Activated T-cell treated with anti-CD3 and anti-CD28 coated beads, Interleukin-2, amount 50 U/mL, for 4 hours (primary cell): ENCODE measurements around the gene IDI2. TPM values are rescaled to one million over a fixed set of nuclear protein-coding genes. Genes with fewer than 3 reads are reported as not detected.

ENCODE experiments used
- ATAC-seq, 2 donors: fragments of 200-7000 bp; cut with Tn5 transposase; one replicate each; pipeline ENCODE4 v1.10.0; 2021
- DNase-seq: peaks from one replicate; pipeline ENCODE4 v3.0.0-alpha.2; 2020
- H3K27me3 Mint-ChIP-seq: one replicate; pipeline ENCODE4 v1.8.0; 2021; ENCODE audit warnings: low read depth, mixed read lengths
- H3K36me3 Mint-ChIP-seq: one replicate; pipeline ENCODE4 v1.8.0; 2022; ENCODE audit warnings: mixed read lengths; ENCODE audit not compliant: insufficient read depth
- H3K4me1 Mint-ChIP-seq: one replicate; pipeline ENCODE4 v1.8.0; 2021; ENCODE audit warnings: low read depth, mixed read lengths
- H3K4me3 Mint-ChIP-seq: one replicate; pipeline ENCODE4 v1.8.0; 2021; ENCODE audit warnings: mild to moderate bottlenecking, moderate library complexity, mixed read lengths
- H3K9me3 Mint-ChIP-seq: one replicate; pipeline ENCODE4 v1.8.0; 2021; ENCODE audit warnings: mixed read lengths
- total RNA-seq, 3 donors: library from RNA; stranded (reverse); gene quantifications; one replicate each; pipeline ENCODE4 v1.2.1, GENCODE V29; 2021

Gene IDI2
- total RNA-seq, 3 donors from 2014 or later = not detected

GRCh38 chr10:987620-987869 lies 38.1 kb downstream of the IDI2 start:
- Mint-ChIP-seq H3K36me3 (peaks cover 20% of the 10 kb centered on the region), H3K27me3 (no peaks in the 10 kb centered on the region), H3K4me1 (peaks cover 38% of the 10 kb centered on the region), H3K4me3 (peak overlapping the region; percentile 97), H3K9me3 (no peaks in the 10 kb centered on the region)
- ATAC-seq (no peak), DNase-seq (no peak)

DNA sequence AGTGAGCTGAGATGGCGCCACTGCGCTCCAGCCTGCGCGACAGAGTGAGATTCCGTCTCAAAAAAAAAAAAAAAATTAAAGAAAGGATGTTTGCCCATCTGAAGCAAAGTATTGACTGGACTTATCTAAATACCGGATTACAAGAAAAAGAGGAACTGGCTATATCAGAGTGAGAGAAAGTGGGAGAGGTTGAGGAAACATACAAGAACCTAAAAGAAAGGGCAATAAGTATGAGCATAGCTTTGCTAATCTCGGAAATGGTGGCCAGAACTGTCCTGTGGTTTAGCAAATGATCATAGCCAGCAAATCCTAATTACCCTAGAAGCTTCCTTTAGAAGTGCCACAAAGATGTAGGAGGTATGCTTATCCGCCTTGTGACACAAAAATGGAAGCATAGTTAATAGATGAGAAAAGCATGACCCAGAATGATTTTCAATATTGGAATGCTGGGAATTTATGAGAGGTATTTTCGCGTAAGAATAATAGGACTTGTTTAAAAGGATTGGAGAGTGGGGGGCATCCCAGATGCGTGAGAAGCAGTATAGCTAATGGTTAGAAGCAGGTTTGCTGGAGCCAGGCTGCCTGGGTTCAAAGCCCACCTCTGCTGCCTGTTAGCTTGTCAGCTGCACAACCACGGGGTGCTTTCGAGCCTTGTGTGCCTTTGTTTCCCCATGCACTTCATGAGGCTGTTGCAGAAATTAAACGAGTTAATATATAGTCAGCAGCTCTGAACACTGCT lies 38.6 kb downstream of the IDI2 start:
- peaks cover 17% of the 10 kb centered on the region for H3K36me3 Mint-ChIP-seq
- H3K4me1 Mint-ChIP-seq = peaks cover 36% of the 10 kb centered on the region

GRCh38 chr10:986137-986825 lies 39.4 kb downstream of the IDI2 start:
- no peak for DNase-seq
- peaks cover 34% of the 10 kb centered on the region for H3K4me1 Mint-ChIP-seq
- peaks cover under 1% of the 10 kb centered on the region for H3K9me3 Mint-ChIP-seq
- no peak for ATAC-seq
- H3K4me3 Mint-ChIP-seq = peak overlapping the region; percentile 97
- no peaks in the 10 kb centered on the region for H3K27me3 Mint-ChIP-seq
- peaks cover 16% of the 10 kb centered on the region for H3K36me3 Mint-ChIP-seq

More for the DNA sequence above, 38.6 kb downstream of the IDI2 start:
- Mint-ChIP-seq H3K4me3 (peak overlapping the region; percentile 97), H3K9me3 (no peaks in the 10 kb centered on the region), H3K27me3 (no peaks in the 10 kb centered on the region)
- no peak for DNase-seq
- no peak for ATAC-seq

GRCh38 chr10:985361-985760 lies 40.3 kb downstream of the IDI2 start:
- Mint-ChIP-seq H3K9me3 (peaks cover 7% of the 10 kb centered on the region), H3K36me3 (peaks cover 12% of the 10 kb centered on the region), H3K4me1 (peaks cover 25% of the 10 kb centered on the region), H3K27me3 (no peaks in the 10 kb centered on the region), H3K4me3 (no peak overlapping the region)
- ATAC-seq (no peak), DNase-seq (no peak)

GRCh38 chr10:983971-984655 lies 41.5 kb downstream of the IDI2 start:
- no peak overlapping the region for H3K4me3 Mint-ChIP-seq
- peaks cover 13% of the 10 kb centered on the region for H3K4me1 Mint-ChIP-seq
- DNase-seq (no peak), ATAC-seq (no peak)
- H3K27me3 Mint-ChIP-seq = no peaks in the 10 kb centered on the region
- peaks cover 4% of the 10 kb centered on the region for H3K36me3 Mint-ChIP-seq
- H3K9me3 Mint-ChIP-seq = peaks cover 10% of the 10 kb centered on the region

DNA sequence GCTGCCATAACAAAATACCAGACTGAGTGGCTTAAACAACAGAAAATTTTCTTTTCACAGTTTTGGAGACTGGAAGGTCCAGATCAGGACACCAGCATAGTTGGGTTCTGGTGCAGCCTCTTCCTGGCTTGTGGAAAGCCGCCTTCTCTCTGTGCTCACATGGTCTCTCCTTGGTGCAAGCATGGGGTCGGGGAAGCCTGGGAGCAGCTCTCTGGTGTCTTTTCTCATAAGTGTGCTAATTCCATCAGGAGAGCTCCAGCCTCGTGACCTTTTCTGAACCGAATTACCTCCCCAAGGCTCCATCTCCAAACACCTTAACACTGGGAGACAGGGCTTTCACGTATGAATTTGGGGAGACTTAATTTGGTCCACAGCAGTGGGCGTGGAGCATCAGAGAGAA lies 42.3 kb downstream of the IDI2 start:
- H3K4me1 Mint-ChIP-seq = peaks cover 11% of the 10 kb centered on the region
- H3K27me3 Mint-ChIP-seq = no peaks in the 10 kb centered on the region
- DNase-seq (no peak), ATAC-seq (no peak)
- peaks cover 17% of the 10 kb centered on the region for H3K9me3 Mint-ChIP-seq
- H3K36me3 Mint-ChIP-seq = peaks cover 9% of the 10 kb centered on the region
- no peak overlapping the region for H3K4me3 Mint-ChIP-seq

- ATAC-seq (no peak), DNase-seq (no peak)
- Mint-ChIP-seq H3K36me3 (peaks cover 9% of the 10 kb centered on the region), H3K4me1 (no peaks in the 10 kb centered on the region), H3K4me3 (no peak overlapping the region), H3K9me3 (peaks cover 27% of the 10 kb centered on the region), H3K27me3 (no peaks in the 10 kb centered on the region)
Observed at GRCh38 chr10:980468-981093, 45.1 kb downstream of the IDI2 start.

DNA sequence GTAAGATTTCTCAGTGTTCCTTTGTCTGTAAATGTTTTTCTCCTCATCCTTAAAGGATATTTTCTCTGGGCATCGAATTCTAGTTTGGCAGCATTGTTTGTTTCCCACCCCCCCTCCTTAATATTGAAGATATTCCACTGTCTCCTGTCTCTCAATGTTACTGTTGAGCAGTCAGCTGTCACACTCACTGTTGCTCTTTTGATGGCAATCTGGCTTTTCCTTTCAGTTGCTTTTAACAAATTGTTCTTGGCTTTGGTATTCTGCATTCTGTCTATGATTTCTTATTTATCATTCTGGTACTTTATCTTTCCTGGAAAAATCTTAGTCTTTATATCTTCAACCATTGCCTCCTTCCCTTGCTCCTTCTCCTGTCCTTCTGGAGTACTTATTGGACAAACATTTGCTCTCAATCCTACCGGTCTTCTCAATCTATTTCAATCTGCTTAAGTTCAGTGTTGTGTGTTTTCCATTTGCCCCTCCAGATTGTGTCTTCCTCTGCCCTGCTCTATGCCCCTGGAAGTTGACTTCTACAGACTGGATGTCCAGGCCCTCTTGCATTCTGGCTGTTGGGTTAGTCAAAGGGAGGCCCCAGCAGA lies 46.7 kb downstream of the IDI2 start:
- Mint-ChIP-seq H3K9me3 (peaks cover 27% of the 10 kb centered on the region), H3K4me3 (no peak overlapping the region), H3K27me3 (no peaks in the 10 kb centered on the region), H3K36me3 (peaks cover 9% of the 10 kb centered on the region), H3K4me1 (no peaks in the 10 kb centered on the region)
- ATAC-seq (no peak), DNase-seq (no peak)

- Mint-ChIP-seq H3K36me3 (peaks cover 9% of the 10 kb centered on the region), H3K4me3 (no peak overlapping the region), H3K9me3 (peaks cover 27% of the 10 kb centered on the region), H3K4me1 (no peaks in the 10 kb centered on the region), H3K27me3 (peaks cover 2% of the 10 kb centered on the region)
- DNase-seq (no peak), ATAC-seq (no peak)
Observed at GRCh38 chr10:976316-976715, 49.3 kb downstream of the IDI2 start.

DNA sequence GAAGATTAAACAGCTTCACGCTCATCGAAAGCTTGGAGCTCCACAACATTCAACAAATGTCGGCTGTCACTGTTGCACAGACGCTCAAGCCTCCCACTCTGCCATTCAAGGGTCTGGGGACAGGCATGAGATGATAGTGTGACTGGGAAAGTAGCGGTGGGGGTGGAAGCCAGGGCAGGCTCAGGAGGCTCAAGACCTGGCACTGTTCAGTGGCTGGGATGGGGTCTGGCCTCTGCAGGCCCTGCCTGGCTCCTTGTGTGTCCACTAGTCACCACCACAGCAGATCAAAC lies 50.9 kb downstream of the IDI2 start:
- H3K36me3 Mint-ChIP-seq = peaks cover 5% of the 10 kb centered on the region
- peaks cover 20% of the 10 kb centered on the region for H3K9me3 Mint-ChIP-seq
- peaks cover 5% of the 10 kb centered on the region for H3K27me3 Mint-ChIP-seq
- DNase-seq (no peak), ATAC-seq (no peak)
- H3K4me3 Mint-ChIP-seq = no peak overlapping the region
- no peaks in the 10 kb centered on the region for H3K4me1 Mint-ChIP-seq

DNA sequence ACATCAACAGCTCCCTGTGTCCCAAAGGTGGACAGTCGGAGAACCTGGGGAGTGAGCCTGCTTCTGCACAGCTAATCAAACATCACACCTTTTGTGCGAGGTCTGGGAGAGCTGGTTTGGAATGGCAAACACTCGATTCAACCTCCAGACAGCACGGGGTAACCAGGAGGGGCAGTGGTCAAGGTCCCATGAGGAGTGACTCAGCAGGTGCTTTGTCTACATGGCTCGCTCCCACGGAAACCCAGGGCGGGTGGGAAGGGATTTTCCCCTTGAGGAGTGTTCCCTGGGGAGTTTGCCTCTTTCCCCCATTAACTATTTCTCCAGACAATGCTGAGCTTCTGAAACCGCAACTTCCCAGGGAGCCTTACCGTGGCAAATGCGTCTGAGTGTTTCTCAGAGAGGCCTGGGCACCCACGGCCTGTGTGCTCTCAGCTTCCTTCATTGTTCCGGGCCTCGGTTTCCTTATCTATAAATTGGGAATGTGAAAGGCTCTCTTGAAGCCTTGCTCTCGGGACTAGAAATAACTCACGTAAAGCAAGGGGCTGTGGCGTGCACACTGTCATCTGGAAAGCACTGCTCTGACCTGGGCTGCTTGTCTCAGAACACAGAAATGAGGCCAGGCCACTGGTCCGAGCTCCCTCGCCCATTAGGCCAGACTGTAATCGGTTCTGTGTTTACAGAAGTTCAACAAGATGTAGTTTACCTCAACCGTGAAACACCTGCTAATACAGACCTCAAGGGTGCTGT lies 51.4 kb downstream of the IDI2 start:
- H3K9me3 Mint-ChIP-seq = peaks cover 18% of the 10 kb centered on the region
- no peaks in the 10 kb centered on the region for H3K4me1 Mint-ChIP-seq
- H3K27me3 Mint-ChIP-seq = peaks cover 6% of the 10 kb centered on the region
- H3K36me3 Mint-ChIP-seq = peaks cover 5% of the 10 kb centered on the region
- DNase-seq (no peak), ATAC-seq (no peak)
- H3K4me3 Mint-ChIP-seq = no peak overlapping the region

DNA sequence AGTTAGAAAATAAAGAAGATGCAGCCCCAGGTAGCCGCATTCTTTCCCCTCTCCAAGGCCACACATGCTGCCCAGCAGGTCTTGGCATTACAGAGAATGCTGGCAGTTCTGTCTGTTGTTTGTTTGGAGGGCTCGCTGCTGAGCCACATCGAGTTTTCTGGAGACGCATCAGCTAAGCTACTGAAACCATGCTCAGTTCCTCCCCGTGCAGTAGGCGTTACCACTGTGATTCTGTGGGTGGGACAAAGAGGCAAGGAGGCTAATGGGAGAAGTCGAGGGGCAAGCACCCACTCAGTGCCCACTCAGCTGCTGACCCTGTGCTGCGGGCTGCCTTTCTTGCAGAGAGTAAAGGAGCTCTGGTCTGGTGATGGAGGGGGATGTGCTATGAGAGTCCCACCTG lies 52.9 kb downstream of the IDI2 start:
- peaks cover 13% of the 10 kb centered on the region for H3K27me3 Mint-ChIP-seq
- H3K36me3 Mint-ChIP-seq = no peaks in the 10 kb centered on the region
- no peak overlapping the region for H3K4me3 Mint-ChIP-seq

GRCh38 chr10:971613-972012 lies 54.0 kb downstream of the IDI2 start:
- peaks cover 7% of the 10 kb centered on the region for H3K4me1 Mint-ChIP-seq

More for the DNA sequence above, 52.9 kb downstream of the IDI2 start:
- no peak for DNase-seq
- peaks cover 4% of the 10 kb centered on the region for H3K9me3 Mint-ChIP-seq
- no peak for ATAC-seq
- no peaks in the 10 kb centered on the region for H3K4me1 Mint-ChIP-seq

DNA sequence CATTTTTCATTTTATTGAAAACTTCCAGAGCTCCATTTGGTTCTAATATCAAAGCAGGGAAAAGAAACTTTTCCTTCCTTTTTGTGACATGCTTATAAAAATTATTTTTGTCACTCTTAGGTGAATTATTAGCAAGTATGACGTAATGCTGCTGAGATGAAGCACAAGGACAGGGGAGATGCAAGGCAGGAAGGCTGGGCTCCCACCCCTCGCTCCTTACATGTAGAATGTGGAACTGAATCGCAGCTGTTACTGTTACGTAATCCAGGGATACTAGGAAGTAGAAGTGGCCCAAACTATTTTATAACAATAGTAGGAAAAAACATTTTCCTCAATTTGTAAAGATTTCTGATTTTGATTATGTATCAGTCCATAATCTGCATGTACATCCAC lies 54.5 kb downstream of the IDI2 start:
- no peaks in the 10 kb centered on the region for H3K9me3 Mint-ChIP-seq
- peaks cover 7% of the 10 kb centered on the region for H3K4me1 Mint-ChIP-seq
- no peaks in the 10 kb centered on the region for H3K36me3 Mint-ChIP-seq
- ATAC-seq = no peak
- DNase-seq = no peak
- H3K4me3 Mint-ChIP-seq = no peak overlapping the region
- H3K27me3 Mint-ChIP-seq = peaks cover 13% of the 10 kb centered on the region

More at GRCh38 chr10:971613-972012, 54.0 kb downstream of the IDI2 start:
- no peaks in the 10 kb centered on the region for H3K36me3 Mint-ChIP-seq
- no peak for DNase-seq
- H3K27me3 Mint-ChIP-seq = peaks cover 13% of the 10 kb centered on the region
- no peak for ATAC-seq
- H3K4me3 Mint-ChIP-seq = no peak overlapping the region
- H3K9me3 Mint-ChIP-seq = peaks cover 2% of the 10 kb centered on the region
